HG03521 (cell line): ENCODE data around the gene APBB2.
"Not testable (repeated sequence)": the region's sequence is repeated elsewhere in the genome, so short reads cannot be mapped to it uniquely, and the experiment has no call there.

ENCODE experiments used
- ATAC-seq: cut with Tn5 transposase; IDR thresholded peaks from one replicate; pipeline ENCODE4 v1.9.1; 2021; ENCODE audit warnings: mild to moderate bottlenecking, moderate library complexity; ENCODE audit not compliant: unreplicated experiment

The APBB2 gene

DNA sequence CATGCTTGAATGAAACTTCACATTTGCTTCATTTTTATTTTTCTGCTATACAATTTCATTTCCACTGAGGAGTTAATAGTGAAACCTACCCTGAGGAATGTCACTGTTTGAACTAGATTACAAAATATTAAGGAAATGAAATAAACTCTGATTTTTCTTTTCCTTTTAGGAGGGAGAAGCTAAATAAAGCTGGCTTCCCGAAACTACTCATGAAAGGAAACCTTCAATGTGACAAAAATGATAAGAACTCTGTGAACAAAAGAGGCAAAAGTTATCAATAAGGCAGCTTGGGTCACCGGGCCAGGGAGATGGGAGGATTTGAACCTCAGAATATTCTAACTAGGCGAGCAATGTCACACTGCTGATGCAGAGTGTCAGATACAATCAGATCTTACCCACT, 185.2 kb downstream of the APBB2 start:
- no peak for ATAC-seq

DNA sequence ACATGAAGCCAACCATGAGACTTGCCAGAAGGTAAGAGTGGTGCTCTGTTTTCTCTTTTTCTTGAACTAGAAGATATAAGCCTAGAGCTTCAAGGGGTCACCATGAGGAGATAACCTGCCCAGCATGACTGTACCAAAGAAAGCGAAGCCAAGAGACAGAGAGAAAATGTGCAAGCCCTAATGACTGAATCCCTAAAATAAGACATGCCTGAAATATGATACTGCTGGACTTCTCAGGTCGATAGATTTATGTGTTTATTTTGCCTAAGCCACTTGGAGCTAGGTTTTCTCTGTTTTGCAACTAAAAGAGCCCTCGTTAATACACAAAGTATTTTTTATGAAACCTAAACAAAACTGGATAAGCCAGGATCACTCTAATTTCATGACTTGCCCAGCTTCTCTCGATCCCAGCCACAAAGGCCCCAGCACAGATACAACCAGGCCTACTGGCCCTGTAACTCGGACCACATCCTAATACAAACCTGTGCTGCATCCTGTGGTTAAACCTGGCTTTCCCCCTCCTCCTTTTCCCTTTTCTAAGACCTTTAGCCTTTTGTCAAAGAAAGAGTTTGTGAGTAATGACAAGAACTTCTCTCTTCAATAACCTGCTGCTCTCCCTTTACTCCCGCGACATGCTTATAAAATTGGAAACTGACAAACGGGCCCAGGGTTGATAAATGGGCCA, 185.8 kb downstream of the APBB2 start:
- ATAC-seq = no peak

DNA sequence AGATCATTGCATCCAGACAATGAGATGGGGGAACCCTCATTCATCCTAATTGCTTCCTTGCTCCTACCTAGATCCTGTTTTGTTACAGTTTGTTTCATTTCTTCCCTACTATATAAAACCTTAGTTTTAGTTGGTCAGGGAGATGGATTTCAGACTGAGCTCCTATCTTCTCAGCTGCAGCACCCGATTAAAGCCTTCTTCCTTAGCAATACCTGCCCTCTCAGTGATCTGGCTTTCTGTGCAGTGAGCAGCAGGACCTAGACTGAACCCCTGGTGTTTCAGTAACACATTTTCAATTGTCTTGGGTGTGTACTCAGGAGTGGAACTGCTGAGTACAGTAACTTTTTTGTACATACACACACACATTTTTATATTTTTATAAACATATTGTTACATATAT, 187.4 kb downstream of the APBB2 start:
- ATAC-seq = no peak

DNA sequence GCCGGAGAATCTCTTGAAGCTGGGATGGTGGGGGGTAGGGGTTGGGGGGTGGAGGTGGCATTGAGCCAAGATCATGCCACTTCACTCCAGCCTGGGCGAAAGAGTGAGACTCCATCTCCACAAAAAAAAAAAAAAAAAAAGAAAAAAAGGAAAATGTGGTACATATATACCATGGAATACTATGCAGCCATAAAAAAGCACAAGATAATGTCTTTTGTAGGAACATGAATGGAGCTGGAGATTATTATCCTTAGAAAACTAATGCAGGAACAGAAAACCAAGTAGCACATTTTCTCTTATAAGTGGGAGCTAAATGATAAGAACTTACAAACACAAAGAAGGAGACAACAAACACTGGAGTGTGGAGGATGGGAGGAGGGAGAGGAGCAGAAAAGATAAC, 188.5 kb downstream of the APBB2 start:
- ATAC-seq = no peak

DNA sequence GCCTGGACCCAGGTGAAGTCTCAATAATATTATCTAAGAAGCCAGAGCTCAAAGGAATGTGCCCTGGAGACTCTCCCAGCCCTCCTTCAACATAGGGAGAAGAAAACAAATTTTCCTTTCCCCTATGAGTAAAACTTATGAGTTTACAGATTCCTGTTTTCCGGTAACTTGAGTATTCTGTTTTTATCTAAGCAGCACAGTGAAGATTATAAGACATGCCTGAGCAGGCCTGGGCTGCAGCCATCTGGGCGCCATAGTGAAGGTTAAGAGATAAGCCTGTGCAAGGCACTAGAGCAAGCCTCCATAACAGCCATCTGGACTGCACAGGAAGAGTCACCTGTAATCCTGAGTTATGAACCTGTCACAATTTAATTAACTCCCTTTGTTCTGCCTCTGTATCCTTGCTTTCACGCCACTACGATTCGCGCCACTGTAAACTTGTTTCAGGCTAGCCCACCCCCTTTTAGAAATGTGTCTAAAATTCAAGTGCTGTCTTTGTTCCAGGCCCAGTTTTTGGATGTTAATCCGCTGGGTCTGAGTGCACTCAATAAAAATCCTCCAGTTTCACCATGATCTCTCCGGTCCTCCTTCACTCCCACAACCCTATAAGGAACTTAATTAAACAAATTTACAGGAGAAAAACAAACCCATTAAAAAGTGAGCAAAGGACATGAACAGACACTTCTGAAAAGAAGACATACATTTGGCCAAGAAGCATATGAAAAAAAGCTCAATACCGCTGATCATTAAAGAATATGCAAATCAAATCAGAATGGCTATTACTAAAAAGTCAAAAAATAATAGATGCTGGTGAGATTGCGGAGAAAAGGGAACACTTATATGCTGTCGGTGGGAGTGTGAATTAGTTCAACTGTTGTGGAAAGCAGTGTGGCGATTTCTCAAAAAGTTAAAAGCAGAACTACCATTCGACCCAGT, 189.5 kb downstream of the APBB2 start:
- ATAC-seq = no peak

DNA sequence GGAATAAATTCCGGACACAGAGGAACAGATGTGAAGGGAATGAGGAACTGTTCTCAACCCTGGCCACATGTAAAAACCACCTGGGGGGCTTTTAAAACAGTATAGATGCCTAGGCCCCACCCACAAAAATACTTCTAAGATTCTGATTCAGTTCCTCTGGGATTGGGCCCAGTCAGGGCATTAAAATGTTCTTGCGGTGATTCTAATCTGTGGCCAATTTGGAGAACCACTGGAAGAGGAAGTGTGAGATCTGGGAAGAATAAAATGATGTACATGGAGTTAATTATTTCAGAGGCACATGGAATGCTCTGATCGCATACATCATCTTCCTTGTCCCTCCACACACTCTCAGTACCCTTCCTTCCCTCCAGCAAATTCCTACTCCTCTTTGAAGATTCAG, 192.2 kb downstream of the APBB2 start:
- ATAC-seq = no peak

DNA sequence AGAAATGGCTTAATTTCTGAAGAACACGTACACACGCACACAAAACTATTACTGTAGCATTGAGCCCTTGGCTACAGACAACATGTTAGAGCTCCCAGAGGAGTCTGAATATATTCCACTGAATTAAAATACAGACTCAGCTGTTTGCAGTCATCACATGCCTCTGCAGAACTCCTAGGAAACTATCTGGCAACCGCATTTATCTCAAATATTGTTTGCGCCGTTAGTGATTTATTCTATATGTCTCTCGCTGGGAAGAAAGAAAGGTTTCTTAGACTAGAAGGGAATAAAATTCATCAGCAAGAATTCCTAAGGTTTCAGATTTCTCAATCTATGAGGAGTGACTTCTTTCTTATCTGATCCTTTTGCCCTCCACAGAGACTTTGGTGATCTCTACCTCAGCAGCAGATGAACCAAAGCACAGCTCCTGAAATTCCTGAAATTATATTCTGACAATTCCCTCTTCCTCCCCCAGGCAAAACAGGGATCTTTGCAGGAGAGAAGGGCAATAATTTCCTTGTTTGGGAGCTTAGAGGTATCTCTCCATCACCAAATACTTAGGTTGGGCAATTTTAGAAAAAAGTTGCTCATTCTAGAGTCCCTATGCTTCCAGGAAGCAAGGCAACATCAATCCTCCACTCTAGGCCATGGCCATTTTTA, 199.2 kb downstream of the APBB2 start:
- no peak for ATAC-seq

DNA sequence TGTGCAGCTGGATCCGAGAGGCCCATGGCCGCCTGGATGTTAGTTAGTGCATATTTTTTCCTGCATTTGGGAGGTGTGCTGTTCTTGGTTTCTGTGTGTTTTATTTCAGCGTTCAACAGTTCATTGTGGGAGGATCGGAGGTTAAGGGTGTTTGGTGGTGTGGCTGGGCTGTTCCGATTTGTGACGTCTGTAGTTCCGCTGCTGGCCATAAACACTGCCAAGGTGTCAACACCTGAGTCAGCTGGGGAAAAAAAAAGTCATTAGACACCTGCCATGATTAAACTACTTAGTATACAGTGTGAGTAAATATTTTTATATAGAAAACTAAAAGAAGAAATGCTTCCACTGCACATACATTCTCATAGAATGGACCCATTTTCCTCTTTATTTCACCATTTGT, 200.2 kb downstream of the APBB2 start:
- ATAC-seq = no peak

DNA sequence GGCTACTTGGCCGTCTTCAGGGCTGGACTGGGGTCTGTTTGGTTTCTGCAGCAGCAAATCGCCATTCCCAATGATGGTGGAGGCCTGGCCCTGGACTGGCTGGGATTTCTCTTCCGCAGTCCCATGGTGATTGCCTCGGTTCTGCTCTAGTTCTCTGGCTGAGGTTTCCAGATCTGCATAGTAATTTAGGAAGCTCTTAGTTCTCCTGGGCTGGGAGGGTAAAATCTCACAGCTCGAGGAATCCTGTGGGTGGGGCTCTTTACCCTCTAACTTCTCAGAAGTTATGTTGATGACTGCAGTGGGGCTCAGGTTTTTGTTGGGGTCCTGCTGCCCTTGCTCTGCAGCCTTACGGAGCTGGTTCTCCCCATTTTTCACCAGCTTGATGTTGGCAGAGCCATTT, 200.6 kb downstream of the APBB2 start:
- ATAC-seq = no peak

DNA sequence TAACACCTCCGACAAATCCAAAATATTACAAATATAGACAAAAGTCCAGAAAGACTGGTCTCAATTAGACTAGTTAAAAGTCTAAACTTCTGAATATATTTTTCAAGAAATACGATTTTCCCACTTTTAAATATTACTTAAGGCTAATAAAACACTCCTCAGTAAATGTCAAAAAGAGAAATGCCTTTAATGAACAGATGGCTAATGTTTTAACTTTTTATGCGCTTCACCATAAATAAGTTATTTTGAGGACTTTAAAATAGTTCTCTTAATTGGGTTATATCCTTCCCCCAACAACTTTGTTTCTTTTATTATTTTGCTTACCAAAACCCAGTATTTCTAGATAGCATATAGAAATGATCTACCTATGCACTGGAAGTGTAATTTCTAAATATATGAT, 201.4 kb downstream of the APBB2 start:
- no peak for ATAC-seq

DNA sequence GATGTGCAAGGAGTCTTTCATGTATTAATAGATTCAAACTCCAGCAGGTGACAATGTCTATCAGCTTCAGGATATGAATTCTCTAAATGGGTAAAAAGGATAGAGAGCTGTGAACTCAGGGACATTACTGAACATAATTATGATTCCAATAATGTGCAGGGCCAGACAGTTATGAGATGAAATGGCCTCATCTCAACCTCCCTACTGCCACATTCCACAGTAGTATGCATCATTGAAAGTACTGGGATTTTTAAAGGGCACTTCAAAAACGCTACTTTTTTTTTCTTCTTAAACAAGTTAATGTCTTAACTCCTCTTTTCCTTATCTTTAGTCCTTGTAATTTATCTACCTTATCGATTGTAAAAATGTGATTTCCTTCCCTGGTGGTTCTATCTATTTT, 202.0 kb downstream of the APBB2 start:
- ATAC-seq = no peak

DNA sequence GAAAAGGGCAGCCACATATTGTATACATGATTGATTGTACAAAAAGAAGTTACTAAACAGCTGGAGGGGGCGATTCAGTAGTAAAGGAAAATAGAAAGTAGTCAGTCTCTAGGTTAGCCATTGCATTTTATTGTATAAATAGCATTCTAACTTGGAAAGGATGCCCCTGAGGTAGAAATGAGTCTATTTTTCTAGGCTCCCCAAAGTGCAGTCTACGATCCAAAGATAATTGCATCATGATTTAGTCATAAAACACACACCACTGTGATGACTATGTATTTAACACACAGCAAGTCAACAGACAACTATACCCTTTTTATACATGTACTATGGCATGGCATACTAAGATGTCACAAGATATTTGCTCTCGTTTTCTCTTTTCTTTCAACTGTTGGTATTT, 204.9 kb downstream of the APBB2 start:
- ATAC-seq = no peak

DNA sequence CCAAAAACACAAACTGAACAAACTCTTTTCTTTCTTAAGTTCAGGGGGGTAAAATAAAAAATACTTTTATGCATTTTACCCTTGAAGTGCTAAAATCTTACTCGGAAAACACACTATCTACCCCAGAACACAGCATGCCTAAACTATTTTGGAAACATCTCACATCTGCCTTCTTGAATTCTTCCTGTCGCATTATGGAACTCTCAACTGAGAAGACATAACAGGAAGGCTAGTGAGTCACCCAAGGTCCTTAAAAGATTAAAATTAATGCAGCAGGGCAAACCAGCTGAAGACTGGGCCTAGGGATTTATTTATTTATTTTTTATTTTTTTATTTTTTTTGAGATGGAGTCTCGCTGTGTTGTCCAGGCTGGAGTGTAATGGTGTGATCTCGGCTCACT, 208.2 kb downstream of the APBB2 start:
- no peak for ATAC-seq

DNA sequence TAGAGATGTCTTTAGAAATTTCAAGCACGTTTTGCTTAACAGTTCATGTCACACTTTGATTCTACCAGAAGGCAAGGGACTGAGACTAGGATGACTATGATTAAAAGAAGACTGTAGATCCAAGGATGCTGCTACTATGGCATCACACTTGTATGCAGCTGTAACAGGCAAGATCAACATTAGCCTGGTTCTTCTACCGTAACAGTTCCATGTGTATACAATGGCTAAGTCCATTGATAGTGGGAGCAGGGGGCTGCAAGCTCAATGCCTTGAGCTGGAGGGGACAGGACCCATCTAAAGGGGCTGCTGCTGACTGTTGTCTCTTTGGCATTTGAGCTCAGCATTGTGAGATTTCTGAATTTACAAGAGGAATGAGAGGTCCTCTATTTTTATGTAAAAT, 212.0 kb downstream of the APBB2 start:
- no peak for ATAC-seq

DNA sequence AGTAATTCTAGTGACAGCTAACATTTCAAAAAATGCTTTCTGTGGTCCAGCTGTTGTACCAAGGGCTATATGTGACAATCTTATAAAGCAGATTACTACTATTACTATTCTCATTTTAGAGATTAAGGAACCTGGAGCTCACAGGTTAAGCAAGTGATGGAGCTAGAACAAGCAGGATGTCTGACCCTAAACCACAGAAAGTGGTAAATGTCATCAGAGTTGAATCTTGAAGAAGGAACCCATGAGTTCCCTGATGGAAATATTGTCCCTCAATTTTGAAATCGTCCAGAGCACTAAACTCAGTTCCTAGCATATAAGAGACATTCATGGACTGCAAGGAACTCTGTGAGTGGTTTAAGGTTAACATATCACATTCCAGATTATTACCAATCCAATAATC, 214.0 kb downstream of the APBB2 start:
- no peak for ATAC-seq

DNA sequence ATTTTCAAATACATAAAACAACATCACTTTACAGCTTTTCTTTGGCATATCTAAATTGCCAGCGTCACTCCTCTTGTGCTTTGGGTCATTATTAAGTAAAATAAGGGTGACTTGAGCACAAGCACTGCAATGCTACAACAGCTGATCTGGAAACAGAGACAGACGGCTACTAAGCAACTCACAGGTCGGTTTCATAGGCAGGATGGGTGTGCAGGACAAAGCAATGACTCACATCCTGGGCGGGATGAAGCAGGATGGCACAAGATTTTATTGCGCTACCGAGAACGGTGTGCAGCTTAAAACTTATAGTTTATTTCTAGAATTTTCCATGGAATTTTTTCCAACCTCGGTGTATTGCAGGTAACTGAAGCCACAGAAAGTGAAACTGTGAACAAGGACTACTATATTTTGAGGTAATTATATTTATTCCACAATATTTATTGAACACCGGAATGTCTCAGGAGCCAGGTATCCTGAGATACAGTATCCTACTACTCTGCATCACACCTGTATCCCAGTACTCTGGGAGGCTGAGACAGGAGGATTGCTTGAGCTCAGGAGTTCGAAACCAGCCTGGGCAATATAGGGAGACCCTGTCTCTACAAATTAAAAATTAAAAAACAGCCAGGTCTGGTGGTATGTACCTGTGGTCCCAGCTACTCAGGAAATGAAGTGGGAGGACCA, 215.5 kb downstream of the APBB2 start:
- no peak for ATAC-seq

DNA sequence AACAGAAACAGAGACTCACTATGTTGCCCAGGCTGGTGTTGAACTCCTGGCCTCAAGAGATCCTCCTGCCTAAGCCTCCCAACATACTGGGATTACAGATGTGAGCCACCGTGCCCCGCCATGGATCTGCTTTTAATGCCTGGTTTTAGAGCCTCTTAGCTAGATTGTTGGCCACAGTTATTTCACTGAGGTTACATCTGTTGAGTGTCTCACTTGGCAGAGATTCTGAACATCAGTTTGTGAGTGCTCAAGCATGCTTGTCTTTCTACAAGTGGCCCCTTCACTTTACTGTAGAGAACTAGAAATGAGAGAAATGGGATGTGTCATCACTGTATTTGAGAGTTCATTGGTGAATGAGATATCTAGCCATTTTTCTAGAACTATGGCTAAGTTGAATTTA, 218.5 kb downstream of the APBB2 start:
- no peak for ATAC-seq

DNA sequence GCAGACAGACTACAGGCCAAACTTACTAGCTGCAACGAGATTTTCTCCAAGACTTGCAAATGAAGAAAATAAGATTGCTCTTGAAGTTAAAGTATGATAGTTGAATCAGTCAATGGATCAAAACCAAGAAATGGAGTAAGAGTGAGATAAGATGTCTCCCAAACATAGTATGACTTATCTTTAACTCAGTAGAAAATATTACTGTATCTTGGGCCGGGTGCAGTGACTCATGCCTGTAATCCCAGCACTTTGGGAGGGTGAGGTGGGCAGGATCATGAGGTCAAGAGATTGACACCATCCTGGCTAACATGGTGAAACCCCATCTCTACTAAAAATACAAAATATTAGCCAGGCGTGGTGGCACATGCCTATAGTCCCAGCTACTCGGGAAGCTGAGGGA, 220.0 kb downstream of the APBB2 start:
- ATAC-seq = not testable (repeated sequence)

DNA sequence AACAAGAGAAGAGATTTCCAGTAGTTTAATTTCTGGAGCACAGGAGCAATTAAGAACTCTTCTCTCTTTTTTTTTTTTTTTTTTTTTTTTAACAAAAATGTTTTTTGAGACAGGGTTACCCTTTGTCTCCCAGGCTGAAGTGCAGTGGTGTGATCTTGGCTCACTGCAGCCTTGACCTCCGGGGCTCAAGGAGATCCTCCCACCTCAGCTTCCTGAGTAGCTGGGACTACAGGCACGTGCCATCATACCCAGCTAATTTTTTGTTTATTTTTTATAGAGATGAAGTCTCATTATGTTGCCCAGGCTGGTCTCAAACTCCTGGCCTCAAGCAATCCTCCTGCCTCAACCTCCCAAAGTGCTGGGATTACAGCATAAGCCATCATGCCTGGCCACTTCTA, 221.0 kb downstream of the APBB2 start:
- ATAC-seq = not testable (repeated sequence)

DNA sequence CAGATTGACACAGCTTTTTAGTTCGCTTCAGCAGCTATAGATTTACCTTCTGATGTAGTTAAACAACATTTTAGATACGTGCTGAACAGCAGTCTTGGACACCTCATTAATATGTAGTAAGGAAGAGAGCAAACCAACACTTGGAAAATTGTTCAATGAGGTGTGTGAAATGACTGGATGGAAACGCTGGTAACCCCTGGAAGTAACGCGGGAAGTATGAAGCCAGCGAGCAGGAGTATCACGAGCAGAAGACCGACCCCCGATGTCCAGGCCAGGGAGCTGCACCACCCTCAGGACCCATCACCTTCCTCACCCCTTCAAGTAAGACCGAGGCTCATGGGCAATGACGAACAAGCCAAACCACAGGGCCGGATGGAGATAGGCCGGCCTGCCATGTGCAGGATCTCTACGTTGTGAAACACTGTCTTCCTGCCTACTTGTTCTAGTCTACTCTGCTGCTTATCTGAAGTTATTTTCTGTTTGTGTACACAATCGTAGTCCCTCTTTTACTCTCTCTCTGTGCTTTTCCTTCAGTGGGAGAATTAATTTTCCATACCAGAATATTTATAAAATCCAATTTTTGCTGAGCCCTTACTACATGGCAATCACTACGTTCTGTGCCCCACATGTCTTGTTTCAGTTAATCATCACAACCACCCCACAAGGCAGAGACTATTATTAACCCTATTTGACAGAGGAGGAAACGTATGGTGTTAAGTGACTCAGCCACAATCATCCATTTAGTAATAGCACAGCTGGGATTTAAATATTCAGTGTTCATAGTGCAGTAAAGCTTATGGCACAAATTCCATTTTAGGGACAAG, 221.7 kb downstream of the APBB2 start:
- peak; percentile 71 for ATAC-seq
